ENCODE data around the gene RPS15A. TPM values are rescaled to one million over a fixed set of nuclear protein-coding genes. Genes with fewer than 3 reads are reported as not detected.
"Not testable (repeated sequence)": the region's sequence is repeated elsewhere in the genome, so short reads cannot be mapped to it uniquely, and the experiment has no call there.

Gene RPS15A
- total and polyA plus RNA-seq, 2 experiments from 2014 or later = 660 to 1,721 TPM

- in situ Hi-C loops (cut with MboI) = no loop called here
- Histone ChIP-seq H3K27ac (no peak overlapping the region), H3K36me3 (ENCODE audit: low read depth) (peaks cover 48% of the 10 kb centered on the region), H4K20me1 (ENCODE audit: insufficient read depth) (peaks cover 41% of the 10 kb centered on the region; the same call in 1 of the 2 replicates), H3K79me2 (ENCODE audit: insufficient read depth) (peaks cover 57% of the 10 kb centered on the region), H3K4me1 (ENCODE audit: insufficient read depth) (peaks cover 17% of the 10 kb centered on the region), H3K9me2 (ENCODE audit: insufficient read depth) (no peaks in the 10 kb centered on the region), H3K4me3 (no peak overlapping the region), H3F3A (ENCODE audit: insufficient read depth) (peaks cover 45% of the 10 kb centered on the region), H3K9me3 (ENCODE audit: low read depth) (no peaks in the 10 kb centered on the region), H2AFZ (no peak overlapping the region), H3K4me2 (ENCODE audit: unreplicated experiment) (no peak overlapping the region), H3K9ac (no peak overlapping the region), H3K27me3 (replicated peaks; ENCODE audit: insufficient read depth) (no peaks in the 10 kb centered on the region)
- DNase-seq = no peak
- no peak for TF ChIP-seq EZH2 (IDR thresholded peaks at IDR 0.05; ENCODE audit: insufficient read depth, poor library complexity, severe bottlenecking)
- no peak for TF ChIP-seq EZH2phosphoT487 (IDR thresholded peaks at IDR 0.05; ENCODE audit: insufficient read depth, low read depth)
- WGBS, 2 experiments (ENCODE audit: low coverage in 1 of 2, low lambda C conversion rate in 2 of 2, missing lambda C conversion rate in 2 of 2) = 91 to 96% methylated on average over 8 of the region's 8 CpGs
Observed at GRCh38 chr16:18782697-18783429, 7.3 kb downstream of the RPS15A start.

- H3K4me3 ChIP-seq; H3K4me2 ChIP-seq (ENCODE audit: unreplicated experiment); in situ Hi-C loops (cut with MboI); H3K27me3 ChIP-seq (replicated peaks; ENCODE audit: insufficient read depth); H3K27ac ChIP-seq; H3K9me2 ChIP-seq (ENCODE audit: insufficient read depth); H3K9ac ChIP-seq; H2AFZ ChIP-seq; DNase-seq; H3K9me3 ChIP-seq (ENCODE audit: low read depth): not testable (repeated sequence)
- Histone ChIP-seq H3K4me1 (ENCODE audit: insufficient read depth) (peaks cover 11% of the 10 kb centered on the region; the same call in 1 of the 2 replicates), H4K20me1 (ENCODE audit: insufficient read depth) (peaks cover 33% of the 10 kb centered on the region; the same call in 1 of the 2 replicates), H3K36me3 (ENCODE audit: low read depth) (peaks cover 38% of the 10 kb centered on the region), H3F3A (ENCODE audit: insufficient read depth) (peaks cover 38% of the 10 kb centered on the region), H3K79me2 (ENCODE audit: insufficient read depth) (peaks cover 41% of the 10 kb centered on the region)
- WGBS, 2 experiments (ENCODE audit: low coverage in 1 of 2, low lambda C conversion rate in 2 of 2, missing lambda C conversion rate in 2 of 2) = 41 to 57% methylated on average over 5 to 6 of the region's 6 CpGs
Observed at GRCh38 chr16:18781232-18781631, 8.9 kb downstream of the RPS15A start.

- in situ Hi-C loops (cut with MboI); H3K4me2 ChIP-seq (ENCODE audit: unreplicated experiment); H3K27me3 ChIP-seq (replicated peaks; ENCODE audit: insufficient read depth); H3K4me3 ChIP-seq; H3K9ac ChIP-seq; H2AFZ ChIP-seq; H3K27ac ChIP-seq; H3K9me3 ChIP-seq (ENCODE audit: low read depth); H3K9me2 ChIP-seq (ENCODE audit: insufficient read depth); H3K4me1 ChIP-seq (ENCODE audit: insufficient read depth); DNase-seq: not testable (repeated sequence)
- 53 to 54% methylated on average over 8 of the region's 8 CpGs for WGBS, 2 experiments (ENCODE audit: low coverage in 1 of 2, low lambda C conversion rate in 2 of 2, missing lambda C conversion rate in 2 of 2)
- H3K36me3 ChIP-seq (ENCODE audit: low read depth) = peaks cover 31% of the 10 kb centered on the region
- peaks cover 34% of the 10 kb centered on the region for H3K79me2 ChIP-seq (ENCODE audit: insufficient read depth)
- H4K20me1 ChIP-seq (ENCODE audit: insufficient read depth) = peaks cover 26% of the 10 kb centered on the region; the same call in 1 of the 2 replicates
- peaks cover 32% of the 10 kb centered on the region for H3F3A ChIP-seq (ENCODE audit: insufficient read depth)
Observed at GRCh38 chr16:18780460-18781026, 9.6 kb downstream of the RPS15A start.

GRCh38 chr16:18777664-18778063, 12.5 kb downstream of the RPS15A start:
- H3K27ac ChIP-seq; H3K9ac ChIP-seq; H3K27me3 ChIP-seq (replicated peaks; ENCODE audit: insufficient read depth); H3K4me1 ChIP-seq (ENCODE audit: insufficient read depth); H3K4me3 ChIP-seq; DNase-seq; H3K9me3 ChIP-seq (ENCODE audit: low read depth); H3K79me2 ChIP-seq (ENCODE audit: insufficient read depth); in situ Hi-C loops (cut with MboI); H3K4me2 ChIP-seq (ENCODE audit: unreplicated experiment); H3F3A ChIP-seq (ENCODE audit: insufficient read depth); H2AFZ ChIP-seq; H4K20me1 ChIP-seq (ENCODE audit: insufficient read depth); H3K9me2 ChIP-seq (ENCODE audit: insufficient read depth); H3K36me3 ChIP-seq (ENCODE audit: low read depth): not testable (repeated sequence)
- 100% methylated on average over 1 of the region's 1 CpG for WGBS, 2 experiments (ENCODE audit: low coverage in 1 of 2, low lambda C conversion rate in 2 of 2, missing lambda C conversion rate in 2 of 2)

- H3K79me2 ChIP-seq (ENCODE audit: insufficient read depth); H3K9ac ChIP-seq; H3K4me2 ChIP-seq (ENCODE audit: unreplicated experiment); DNase-seq; H3K36me3 ChIP-seq (ENCODE audit: low read depth); H4K20me1 ChIP-seq (ENCODE audit: insufficient read depth); H3K4me1 ChIP-seq (ENCODE audit: insufficient read depth); H3K9me2 ChIP-seq (ENCODE audit: insufficient read depth); H3F3A ChIP-seq (ENCODE audit: insufficient read depth); H3K9me3 ChIP-seq (ENCODE audit: low read depth); H3K4me3 ChIP-seq; H3K27me3 ChIP-seq (replicated peaks; ENCODE audit: insufficient read depth); in situ Hi-C loops (cut with MboI); H3K27ac ChIP-seq; H2AFZ ChIP-seq: not testable (repeated sequence)
- WGBS, 2 experiments (ENCODE audit: low coverage in 1 of 2, low lambda C conversion rate in 2 of 2, missing lambda C conversion rate in 2 of 2) = 80 to 87% methylated on average over 5 of the region's 5 CpGs
Observed at GRCh38 chr16:18776334-18776733, 13.8 kb downstream of the RPS15A start.

GRCh38 chr16:18774651-18775050, 15.5 kb downstream of the RPS15A start:
- H3K27ac ChIP-seq; H3K4me1 ChIP-seq (ENCODE audit: insufficient read depth); H3K36me3 ChIP-seq (ENCODE audit: low read depth); DNase-seq; H3K4me2 ChIP-seq (ENCODE audit: unreplicated experiment); H3K4me3 ChIP-seq; H3K79me2 ChIP-seq (ENCODE audit: insufficient read depth); H3K27me3 ChIP-seq (replicated peaks; ENCODE audit: insufficient read depth); H4K20me1 ChIP-seq (ENCODE audit: insufficient read depth); H2AFZ ChIP-seq; H3F3A ChIP-seq (ENCODE audit: insufficient read depth); H3K9ac ChIP-seq; in situ Hi-C loops (cut with MboI); H3K9me3 ChIP-seq (ENCODE audit: low read depth); H3K9me2 ChIP-seq (ENCODE audit: insufficient read depth): not testable (repeated sequence)
- 97 to 100% methylated on average over 4 of the region's 4 CpGs for WGBS, 2 experiments (ENCODE audit: low coverage in 1 of 2, low lambda C conversion rate in 2 of 2, missing lambda C conversion rate in 2 of 2)

- H3K27ac ChIP-seq; H3K4me1 ChIP-seq (ENCODE audit: insufficient read depth); H3F3A ChIP-seq (ENCODE audit: insufficient read depth); H2AFZ ChIP-seq; H3K9me2 ChIP-seq (ENCODE audit: insufficient read depth); H3K9me3 ChIP-seq (ENCODE audit: low read depth); H3K4me2 ChIP-seq (ENCODE audit: unreplicated experiment); H3K9ac ChIP-seq; DNase-seq; H3K79me2 ChIP-seq (ENCODE audit: insufficient read depth); H3K27me3 ChIP-seq (replicated peaks; ENCODE audit: insufficient read depth); in situ Hi-C loops (cut with MboI); H4K20me1 ChIP-seq (ENCODE audit: insufficient read depth); H3K4me3 ChIP-seq; H3K36me3 ChIP-seq (ENCODE audit: low read depth): not testable (repeated sequence)
- WGBS, 2 experiments (ENCODE audit: low coverage in 1 of 2, low lambda C conversion rate in 2 of 2, missing lambda C conversion rate in 2 of 2) = 91 to 95% methylated on average over 4 to 7 of the region's 7 CpGs
Observed at GRCh38 chr16:18772171-18772570, 18.0 kb downstream of the RPS15A start.
